IMR-90 (cell line): ENCODE measurements around the gene GTF2I. TPM values are rescaled to one million over a fixed set of nuclear protein-coding genes. Genes with fewer than 3 reads are reported as not detected.
"Not testable (repeated sequence)": the region's sequence is repeated elsewhere in the genome, so short reads cannot be mapped to it uniquely, and the experiment has no call there.

ENCODE experiments used
- ATAC-seq: fragments of 200-7000 bp; cut with Tn5 transposase; 2 replicates; pipeline ENCODE4 v1.9.1; 2020; ENCODE audit warnings: low read depth, mild to moderate bottlenecking, moderate library complexity
- BruUV-seq: library from RNA; stranded (reverse); fragments of 400-500 nt; replicated peaks from 2 replicates; lab custom pipeline; 2021; lab: Mats Ljungman, UMichigan
- CTCF ChIA-PET: fragments of 300-600 bp; formaldehyde crosslinking; extraction: SDS; loops from one replicate; lab custom pipeline; 2021; ENCODE audit warnings: antibody characterized with exemption; lab: Yijun Ruan, JAX
- POLR2A ChIA-PET: fragments of 300-600 bp; sonication (Branson Sonifier 250); formaldehyde crosslinking; loops from one replicate; lab custom pipeline; 2022; ENCODE audit warnings: antibody characterized with exemption; ENCODE audit not compliant: unreplicated experiment; lab: Charles Lee
- DNase-seq: peaks from one replicate; pipeline ENCODE4 v3.0.0; 2013
- H2AFZ ChIP-seq: replicated peaks from 2 replicates; pipeline ENCODE3; 2013; ENCODE audit warnings: low read length, mild to moderate bottlenecking; ENCODE audit not compliant: poor library complexity
- H2AK5ac ChIP-seq: 2 replicates; pipeline ENCODE4 v1.6.1; 2013; ENCODE audit warnings: low read depth, low read length, inconsistent platforms
- H2AK9ac ChIP-seq: replicated peaks from 2 replicates; pipeline ENCODE3; 2013; ENCODE audit warnings: mild to moderate bottlenecking, low read depth, low read length, moderate library complexity; ENCODE audit not compliant: poor library complexity
- H2BK120ac ChIP-seq: 2 replicates; pipeline ENCODE4 v1.6.1; 2013; ENCODE audit warnings: low read depth, low read length, inconsistent platforms
- H2BK15ac ChIP-seq: 3 replicates; pipeline ENCODE4 v1.6.1; 2013; ENCODE audit warnings: low read depth, low read length, inconsistent platforms
- H2BK20ac ChIP-seq: 2 replicates; pipeline ENCODE4 v1.6.1; 2013; ENCODE audit warnings: low read depth, mild to moderate bottlenecking, inconsistent platforms, low read length, moderate library complexity
- H2BK5ac ChIP-seq: 2 replicates; pipeline ENCODE4 v1.6.1; 2013; ENCODE audit warnings: mild to moderate bottlenecking, low read depth, low read length, inconsistent platforms; ENCODE audit not compliant: poor library complexity, severe bottlenecking
- H3K14ac ChIP-seq: replicated peaks from 2 replicates; pipeline ENCODE4 v1.6.1; 2013; ENCODE audit warnings: low read depth, low read length, inconsistent platforms
- H3K18ac ChIP-seq: 2 replicates; pipeline ENCODE4 v1.6.1; 2013; ENCODE audit warnings: low read depth, low read length, control low read depth
- H3K23ac ChIP-seq: 2 replicates; pipeline ENCODE4 v1.6.1; 2013; ENCODE audit warnings: low read depth, low read length, inconsistent platforms
- H3K27ac ChIP-seq: 2 replicates; pipeline ENCODE4 v1.5.1; 2013; ENCODE audit warnings: mild to moderate bottlenecking, control low read depth, low read length; ENCODE audit not compliant: insufficient read depth
- H3K27me3 ChIP-seq: 2 replicates; pipeline ENCODE4 v1.6.1; 2013; ENCODE audit warnings: low read length; ENCODE audit not compliant: control insufficient read depth, insufficient read depth
- H3K36me3 ChIP-seq: 2 replicates; pipeline ENCODE4 v1.6.1; 2013; ENCODE audit warnings: low read length, mixed read lengths; ENCODE audit not compliant: control insufficient read depth, insufficient read depth
- H3K4ac ChIP-seq: 2 replicates; pipeline ENCODE4 v1.6.1; 2013; ENCODE audit warnings: low read depth, low read length, inconsistent platforms
- H3K4me1 ChIP-seq: 2 replicates; pipeline ENCODE4 v1.6.1; 2013; ENCODE audit warnings: low read length, mixed read lengths; ENCODE audit not compliant: control insufficient read depth, insufficient read depth
- H3K4me2 ChIP-seq: 2 replicates; pipeline ENCODE4 v1.6.1; 2013; ENCODE audit warnings: low read depth, mild to moderate bottlenecking, control low read depth, low read length, moderate library complexity
- H3K4me3 ChIP-seq: 2 replicates; pipeline ENCODE4 v1.5.1; 2013; ENCODE audit warnings: low read depth, mild to moderate bottlenecking, control low read depth, low read length, moderate library complexity; ENCODE audit not compliant: insufficient read depth
- H3K56ac ChIP-seq: 2 replicates; pipeline ENCODE4 v1.6.1; 2013; ENCODE audit warnings: low read length, inconsistent platforms; ENCODE audit not compliant: insufficient read depth; ENCODE audit errors: extremely low read depth
- H3K79me1 ChIP-seq, 2 experiments: 2 replicates each; pipeline ENCODE4 v1.6.1; 2013; ENCODE audit warnings: low read length in 2 of 2, inconsistent platforms in 1 of 2, low read depth in 1 of 2
- H3K9ac ChIP-seq: 2 replicates; pipeline ENCODE4 v1.6.1; 2013; ENCODE audit warnings: low read depth, low read length, control low read depth
- H3K9me1 ChIP-seq: 2 replicates; pipeline ENCODE4 v1.6.1; 2013; ENCODE audit warnings: low read length, inconsistent platforms; ENCODE audit not compliant: insufficient read depth
- H3K9me3 ChIP-seq: 2 replicates; pipeline ENCODE4 v1.6.1; 2013; ENCODE audit warnings: low read length; ENCODE audit not compliant: control insufficient read depth, insufficient read depth
- H4K20me1 ChIP-seq: 2 replicates; pipeline ENCODE4 v1.6.1; 2013; ENCODE audit warnings: low read length, inconsistent platforms; ENCODE audit not compliant: insufficient read depth
- H4K5ac ChIP-seq: 2 replicates; pipeline ENCODE4 v1.6.1; 2013; ENCODE audit warnings: mild to moderate bottlenecking, low read depth, low read length, control low read depth
- H4K8ac ChIP-seq, 2 experiments: 2 replicates each; pipeline ENCODE4 v1.6.1; 2013; ENCODE audit warnings: low read depth in 2 of 2, low read length in 2 of 2, control low read depth in 1 of 2, inconsistent platforms in 1 of 2
- H4K91ac ChIP-seq: 2 replicates; pipeline ENCODE4 v1.6.1; 2013; ENCODE audit warnings: low read depth, low read length, inconsistent platforms; ENCODE audit not compliant: insufficient read depth
- NFE2L2 ChIP-seq: fragments of 150-350 bp; IDR thresholded peaks from 2 replicates; pipeline ENCODE4 v1.6.1; 2016; ENCODE audit warnings: low read depth, mild to moderate bottlenecking, low read length
- RAD21 ChIP-seq: IDR thresholded peaks from 2 replicates; pipeline ENCODE4 v1.6.1; 2012; ENCODE audit warnings: low read length, improper control_type of control experiment
- WGBS, 2 experiments: methylation state at CpG; one replicate each; pipeline versions ENCODE4 v1.1.5 to v1.1.7; 2013; ENCODE audit warnings: missing lambda C conversion rate in 2 of 2; ENCODE audit not compliant: insufficient read length in 1 of 2; ENCODE audit errors: extremely low coverage in 2 of 2; 5-methylcytosine and 5-hydroxymethylcytosine counted together
- dilution Hi-C: fragments of 300-500 bp; cut with HindIII; formaldehyde crosslinking; loops from one replicate; pipeline ENCODE4 v1.14.3; 2018; ENCODE audit warnings: low sequenced_read_pairs; ENCODE audit not compliant: unreplicated experiment
- in situ Hi-C: fragments of 300-500 bp; cut with MboI; formaldehyde crosslinking; loops from 3 replicates; pipeline ENCODE4 v1.14.3; 2019; ENCODE audit warnings: low sequenced_read_pairs, inconsistent platforms, mixed read lengths
- intact Hi-C: fragments of 100-400 bp; cut with micrococcal nuclease; formaldehyde crosslinking; loops from 2 replicates; pipeline ENCODE4 v1.10.0; 2022
- polyA plus RNA-seq, 3 experiments: library from polyadenylated mRNA; depleted of rRNA; stranded (reverse); fragments of >200 nt; gene quantifications; 2 replicates each; pipeline ENCODE4 v1.2.3, GENCODE V29; 2012; ENCODE audit warnings: low replicate concordance in 1 of 3
- total RNA-seq: library from RNA; depleted of rRNA; stranded (reverse); fragments of >200 nt; gene quantifications from 2 replicates; pipeline ENCODE4 v1.2.3, GENCODE V29; 2012

Gene GTF2I
- total and polyA plus RNA-seq, 2 of the 4 experiments (the other 2 are of a cell fraction), result 46.4 to 88.8 TPM

- dilution Hi-C loops (no loop called here), in situ Hi-C loops (no loop called here), intact Hi-C loops (no loop called here)
- TF ChIP-seq NFE2L2, result no peak
- TF ChIP-seq RAD21, result no peak
- BruUV-seq, result no TSS peak
- ChIA-PET CTCF (no interaction called here), POLR2A (no interaction called here)
- no peaks in the 10 kb centered on the region for H3K27me3 ChIP-seq
- peaks cover 14% of the 10 kb centered on the region for H3K36me3 ChIP-seq
- no peak overlapping the region for H2BK20ac ChIP-seq
- H3K4me3 ChIP-seq, result no peak overlapping the region
- H2BK5ac ChIP-seq, result peak overlapping the region; percentile 97
- H2BK120ac ChIP-seq, result peak overlapping the region; percentile 70; the same call in 1 of the 2 replicates
- H3K9me1 ChIP-seq, result peaks cover 6% of the 10 kb centered on the region
- H3K14ac ChIP-seq, result no peak overlapping the region
- peak overlapping the region; percentile 24 to 81; a peak in 2 of 4 replicates for H4K8ac ChIP-seq
- H3K18ac ChIP-seq, result peak overlapping the region; percentile 32
- peak overlapping the region; percentile 17; the same call in 1 of the 2 replicates for H3K4ac ChIP-seq
- H3K9me3 ChIP-seq, result no peaks in the 10 kb centered on the region
- no peaks in the 10 kb centered on the region for H4K20me1 ChIP-seq
- no peak overlapping the region for H3K4me2 ChIP-seq
- no CpG with 5 or more reads among the region's 8 CpGs for WGBS, 2 experiments
- H2AFZ ChIP-seq, result no peak overlapping the region
- H3K56ac ChIP-seq, result no peak overlapping the region
- H2AK5ac ChIP-seq, result no peak overlapping the region
- peak overlapping the region; percentile 92 for H4K5ac ChIP-seq
- H2BK15ac ChIP-seq, result no peak overlapping the region; the same call in 2 of the 3 replicates
- H3K79me1 ChIP-seq, result peaks cover 26 to 29% of the 10 kb centered on the region in 2 experiments
- H3K9ac ChIP-seq, result no peak overlapping the region
- ATAC-seq, result no peak
- no peak for DNase-seq
- H3K27ac ChIP-seq, result peak overlapping the region; percentile 76; the same call in 1 of the 2 replicates
- H4K91ac ChIP-seq, result peak overlapping the region; percentile 81; the same call in 1 of the 2 replicates
- H3K23ac ChIP-seq, result 0 out of 2 replicates have a peak overlapping the region, but pooled peaks have one; percentile 2
- peaks cover 9% of the 10 kb centered on the region for H3K4me1 ChIP-seq
- no peak overlapping the region for H2AK9ac ChIP-seq
Observed at GRCh38 chr7:74726309-74727101, 69.0 kb downstream of the GTF2I start.

GRCh38 chr7:74728686-74729085 lies 71.2 kb downstream of the GTF2I start:
- H3K27me3 ChIP-seq, H3K4me1 ChIP-seq, H3K4me2 ChIP-seq, H3K36me3 ChIP-seq, H3K4ac ChIP-seq, H4K8ac ChIP-seq, H2BK20ac ChIP-seq, H4K20me1 ChIP-seq, H2AK9ac ChIP-seq, BruUV-seq, H4K5ac ChIP-seq, POLR2A ChIA-PET, H3K9me1 ChIP-seq, H3K4me3 ChIP-seq, H3K14ac ChIP-seq, CTCF ChIA-PET, H3K9me3 ChIP-seq, in situ Hi-C loops, H4K91ac ChIP-seq, intact Hi-C loops, H3K27ac ChIP-seq, H3K9ac ChIP-seq, H2AFZ ChIP-seq, dilution Hi-C loops, H3K18ac ChIP-seq, H2BK120ac ChIP-seq, H2BK15ac ChIP-seq, H2BK5ac ChIP-seq, H2AK5ac ChIP-seq, H3K23ac ChIP-seq, H3K56ac ChIP-seq, DNase-seq: not testable (repeated sequence)
- peak; percentile 28 for ATAC-seq
- peaks cover 20 to 21% of the 10 kb centered on the region in 2 experiments for H3K79me1 ChIP-seq
- WGBS, 2 experiments, result no CpG with 5 or more reads among the region's 10 CpGs
